ENCODE results near the gene SMAD2. TPM values are rescaled to one million over a fixed set of nuclear protein-coding genes. Genes with fewer than 3 reads are reported as not detected.

The SMAD2 gene
- total RNA-seq, 1 experiment from 2014 or later, result 124 TPM

- POLR2A ChIA-PET (ENCODE audit: low non-redundant PET), result no interaction called here
- CTCF ChIA-PET, result no interaction called here
- Histone ChIP-seq H3K4me1 (ENCODE audit: insufficient read depth, low read length, poor library complexity, severe bottlenecking) (no peaks in the 10 kb centered on the region), H3K27ac (ENCODE audit: low read depth, low read length, poor library complexity, severe bottlenecking) (no peak overlapping the region), H3K9me3 (ENCODE audit: low read depth, low read length, poor library complexity, severe bottlenecking) (peaks cover 6% of the 10 kb centered on the region), H3K4me3 (ENCODE audit: low read depth, low read length, poor library complexity, severe bottlenecking) (no peak overlapping the region), H3K27me3 (replicated peaks; ENCODE audit: insufficient read depth, low read depth, low read length, poor library complexity) (peaks cover 17% of the 10 kb centered on the region), H3K36me3 (ENCODE audit: insufficient read depth, low read length, poor library complexity, severe bottlenecking) (no peaks in the 10 kb centered on the region)
- no peak for TF ChIP-seq CTCF (conservative IDR thresholded peaks at IDR 0.05; ENCODE audit: low read depth, low read length)
- TF ChIP-seq EZH2 (IDR thresholded peaks at IDR 0.05; ENCODE audit: borderline replicate concordance, low read depth, low read length, poor library complexity, severe bottlenecking), result no peak
- intact Hi-C loops (cut with micrococcal nuclease; ENCODE audit: unreplicated experiment), result no loop called here
- BruUV-seq (replicated peaks), result no TSS peak
- no peak for DNase-seq (ENCODE audit: low spot score)
These were observed 150.3 kb downstream of the SMAD2 start for GRCh38 chr18:47780011-47780725.

DNA sequence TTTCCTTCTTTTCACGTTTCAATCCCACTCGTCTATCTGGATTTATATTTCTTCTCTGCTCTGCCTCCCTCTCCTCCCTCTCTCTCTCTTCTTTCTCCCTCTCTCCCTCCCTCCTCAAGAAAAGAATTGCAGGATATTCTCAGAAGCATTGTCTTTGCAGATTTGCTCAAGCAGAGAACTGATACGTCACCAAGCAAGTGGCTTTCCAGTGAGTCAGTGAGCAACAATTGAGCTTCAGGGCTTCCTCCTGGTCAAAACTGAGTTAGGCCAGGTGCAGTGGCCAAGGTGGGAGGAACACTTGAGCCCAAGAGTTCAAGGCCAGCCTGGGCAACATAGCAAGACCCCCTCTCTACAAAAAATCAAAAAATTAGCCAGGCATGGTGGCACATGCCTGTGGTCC is 151.1 kb downstream of the SMAD2 start:
- no peaks in the 10 kb centered on the region for H3K4me1 ChIP-seq (ENCODE audit: insufficient read depth, low read length, poor library complexity, severe bottlenecking)
- intact Hi-C loops (cut with micrococcal nuclease; ENCODE audit: unreplicated experiment), result no loop called here
- H3K27me3 ChIP-seq (replicated peaks; ENCODE audit: insufficient read depth, low read depth, low read length, poor library complexity), result peaks cover 17% of the 10 kb centered on the region
- H3K4me3 ChIP-seq (ENCODE audit: low read depth, low read length, poor library complexity, severe bottlenecking), result no peak overlapping the region
- CTCF ChIA-PET, result no interaction called here
- no peak for DNase-seq (ENCODE audit: low spot score)
- no peak overlapping the region for H3K27ac ChIP-seq (ENCODE audit: low read depth, low read length, poor library complexity, severe bottlenecking)
- H3K9me3 ChIP-seq (ENCODE audit: low read depth, low read length, poor library complexity, severe bottlenecking), result peaks cover 5% of the 10 kb centered on the region
- no peaks in the 10 kb centered on the region for H3K36me3 ChIP-seq (ENCODE audit: insufficient read depth, low read length, poor library complexity, severe bottlenecking)
- POLR2A ChIA-PET (ENCODE audit: low non-redundant PET), result no interaction called here
- no peak for TF ChIP-seq EZH2 (IDR thresholded peaks at IDR 0.05; ENCODE audit: borderline replicate concordance, low read depth, low read length, poor library complexity, severe bottlenecking)
- TF ChIP-seq CTCF (conservative IDR thresholded peaks at IDR 0.05; ENCODE audit: low read depth, low read length), result no peak
- no TSS peak for BruUV-seq (replicated peaks)

DNA sequence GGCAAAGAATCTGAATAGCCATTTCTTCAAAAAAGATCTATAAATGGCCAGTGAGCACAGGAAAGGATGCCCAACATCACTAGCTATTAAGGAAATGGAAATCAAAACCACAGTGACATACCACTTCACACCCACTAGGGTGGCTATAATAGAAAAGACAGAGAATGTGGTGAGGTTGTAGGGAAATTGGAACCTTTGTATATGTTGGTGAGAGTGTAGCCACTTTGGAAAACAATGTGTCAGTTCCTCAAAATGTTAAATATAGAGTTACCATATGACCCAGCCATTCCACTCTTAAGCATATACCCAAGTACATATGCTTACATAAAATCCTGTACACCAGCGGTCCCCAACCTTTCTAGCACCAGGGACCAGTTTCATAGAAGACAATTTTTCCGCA is 152.8 kb downstream of the SMAD2 start:
- DNase-seq (ENCODE audit: low spot score), result no peak
- no TSS peak for BruUV-seq (replicated peaks)
- no peaks in the 10 kb centered on the region for H3K9me3 ChIP-seq (ENCODE audit: low read depth, low read length, poor library complexity, severe bottlenecking)
- ChIA-PET POLR2A (ENCODE audit: low non-redundant PET) (no interaction called here), CTCF (no interaction called here)
- no peaks in the 10 kb centered on the region for H3K4me1 ChIP-seq (ENCODE audit: insufficient read depth, low read length, poor library complexity, severe bottlenecking)
- H3K27ac ChIP-seq (ENCODE audit: low read depth, low read length, poor library complexity, severe bottlenecking), result no peak overlapping the region
- no peak overlapping the region for H3K4me3 ChIP-seq (ENCODE audit: low read depth, low read length, poor library complexity, severe bottlenecking)
- H3K36me3 ChIP-seq (ENCODE audit: insufficient read depth, low read length, poor library complexity, severe bottlenecking), result no peaks in the 10 kb centered on the region
- TF ChIP-seq CTCF (conservative IDR thresholded peaks at IDR 0.05; ENCODE audit: low read depth, low read length), result no peak
- intact Hi-C loops (cut with micrococcal nuclease; ENCODE audit: unreplicated experiment), result no loop called here
- H3K27me3 ChIP-seq (replicated peaks; ENCODE audit: insufficient read depth, low read depth, low read length, poor library complexity), result peaks cover 17% of the 10 kb centered on the region

Data from A673 (cell line).